ENCODE measurements around the gene NACC2.

Gene NACC2

GRCh38 chr9:135987838-135988404, 107.2 kb downstream of the NACC2 start:
- in situ Hi-C loops (cut with MboI; ENCODE audit: low sequenced_read_pairs) = no loop called here

GRCh38 chr9:135986605-135987004, 108.5 kb downstream of the NACC2 start:
- in situ Hi-C loops (cut with MboI; ENCODE audit: low sequenced_read_pairs) = no loop called here

- in situ Hi-C loops (cut with MboI; ENCODE audit: low sequenced_read_pairs) = no loop called here
Measured at GRCh38 chr9:135985889-135986288, 109.2 kb downstream of the NACC2 start.

GRCh38 chr9:135985459-135985774, 109.7 kb downstream of the NACC2 start:
- in situ Hi-C loops (cut with MboI; ENCODE audit: low sequenced_read_pairs) = no loop called here

- in situ Hi-C loops (cut with MboI; ENCODE audit: low sequenced_read_pairs) = no loop called here
Measured at GRCh38 chr9:135984072-135984710, 110.9 kb downstream of the NACC2 start.

- in situ Hi-C loops (cut with MboI; ENCODE audit: low sequenced_read_pairs) = no loop called here
Measured at GRCh38 chr9:135983208-135984071, 111.6 kb downstream of the NACC2 start.

GRCh38 chr9:135982499-135983207, 112.4 kb downstream of the NACC2 start:
- in situ Hi-C loops (cut with MboI; ENCODE audit: low sequenced_read_pairs) = no loop called here

GRCh38 chr9:135980926-135981630, 114.0 kb downstream of the NACC2 start:
- in situ Hi-C loops (cut with MboI; ENCODE audit: low sequenced_read_pairs) = no loop called here

GRCh38 chr9:135979547-135980166, 115.4 kb downstream of the NACC2 start:
- in situ Hi-C loops (cut with MboI; ENCODE audit: low sequenced_read_pairs) = no loop called here

- in situ Hi-C loops (cut with MboI; ENCODE audit: low sequenced_read_pairs) = no loop called here
Measured at GRCh38 chr9:135978642-135979546, 116.2 kb downstream of the NACC2 start.

GRCh38 chr9:135976944-135977343, 118.1 kb downstream of the NACC2 start:
- in situ Hi-C loops (cut with MboI; ENCODE audit: low sequenced_read_pairs) = no loop called here

- in situ Hi-C loops (cut with MboI; ENCODE audit: low sequenced_read_pairs) = no loop called here
Measured at GRCh38 chr9:135976531-135976930, 118.6 kb downstream of the NACC2 start.

GRCh38 chr9:135975834-135976233, 119.3 kb downstream of the NACC2 start:
- in situ Hi-C loops (cut with MboI; ENCODE audit: low sequenced_read_pairs) = no loop called here

GRCh38 chr9:135974220-135974573, 120.9 kb downstream of the NACC2 start:
- in situ Hi-C loops (cut with MboI; ENCODE audit: low sequenced_read_pairs) = no loop called here

- in situ Hi-C loops (cut with MboI; ENCODE audit: low sequenced_read_pairs) = no loop called here
Measured at GRCh38 chr9:135973277-135974219, 121.5 kb downstream of the NACC2 start.

GRCh38 chr9:135971892-135972291, 123.2 kb downstream of the NACC2 start:
- in situ Hi-C loops (cut with MboI; ENCODE audit: low sequenced_read_pairs) = no loop called here

- in situ Hi-C loops (cut with MboI; ENCODE audit: low sequenced_read_pairs) = no loop called here
Measured at GRCh38 chr9:135971111-135971766, 123.8 kb downstream of the NACC2 start.
